Measurements from ENCODE around the gene AARS2. TPM values are rescaled to one million over a fixed set of nuclear protein-coding genes. Genes with fewer than 3 reads are reported as not detected.

Gene AARS2
- total and polyA plus RNA-seq, 2 experiments from 2014 or later: 12.6 to 17.6 TPM

GRCh38 chr6:44311767-44312166, 1.4 kb downstream of the AARS2 start:
- Histone ChIP-seq H3K9me3 (ENCODE audit: low read depth) (no peaks in the 10 kb centered on the region), H3K4me1 (ENCODE audit: insufficient read depth) (peaks cover 7% of the 10 kb centered on the region), H4K20me1 (ENCODE audit: insufficient read depth, poor library complexity, severe bottlenecking) (no peaks in the 10 kb centered on the region), H3K9me2 (replicated peaks; ENCODE audit: insufficient read depth) (no peaks in the 10 kb centered on the region), H3K4me3 (no peak overlapping the region), H3K27me3 (peaks cover 3% of the 10 kb centered on the region), H3K36me3 (replicated peaks; ENCODE audit: insufficient read depth, low read depth) (no peaks in the 10 kb centered on the region), H2AFZ (no peak overlapping the region), H3K27ac (no peak overlapping the region), H3K4me2 (peak overlapping the region; percentile 88), H3K79me2 (peaks cover 13% of the 10 kb centered on the region)
- DNase-seq (ENCODE audit: low spot score): no peak
- 90% methylated on average over 3 of the region's 3 CpGs for WGBS (ENCODE audit: low lambda C conversion rate, missing lambda C conversion rate)
- TF ChIP-seq EZH2phosphoT487 (IDR thresholded peaks at IDR 0.05; ENCODE audit: low read depth, severe bottlenecking, unreplicated experiment): no peak
- TF ChIP-seq CTCF (IDR thresholded peaks at IDR 0.05; ENCODE audit: poor library complexity): no peak
- no peak for TF ChIP-seq EZH2 (IDR thresholded peaks at IDR 0.05; ENCODE audit: borderline replicate concordance)

- H4K20me1 ChIP-seq (ENCODE audit: insufficient read depth, poor library complexity, severe bottlenecking): no peaks in the 10 kb centered on the region
- WGBS (ENCODE audit: low lambda C conversion rate, missing lambda C conversion rate): 96% methylated on average over 2 of the region's 2 CpGs
- H2AFZ ChIP-seq: no peak overlapping the region
- H3K9me2 ChIP-seq (replicated peaks; ENCODE audit: insufficient read depth): no peaks in the 10 kb centered on the region
- no peaks in the 10 kb centered on the region for H3K9me3 ChIP-seq (ENCODE audit: low read depth)
- no peak overlapping the region for H3K4me2 ChIP-seq
- no peaks in the 10 kb centered on the region for H3K36me3 ChIP-seq (replicated peaks; ENCODE audit: insufficient read depth, low read depth)
- H3K27me3 ChIP-seq: peaks cover 3% of the 10 kb centered on the region
- peaks cover 13% of the 10 kb centered on the region for H3K79me2 ChIP-seq
- TF ChIP-seq EZH2phosphoT487 (IDR thresholded peaks at IDR 0.05; ENCODE audit: low read depth, severe bottlenecking, unreplicated experiment): no peak
- DNase-seq (ENCODE audit: low spot score): no peak
- H3K27ac ChIP-seq: no peak overlapping the region
- peaks cover 7% of the 10 kb centered on the region for H3K4me1 ChIP-seq (ENCODE audit: insufficient read depth)
- H3K4me3 ChIP-seq: no peak overlapping the region
These were observed 1.8 kb downstream of the AARS2 start for GRCh38 chr6:44311304-44311703.

GRCh38 chr6:44310241-44310640, 2.9 kb downstream of the AARS2 start:
- Histone ChIP-seq H3K79me2 (peaks cover 13% of the 10 kb centered on the region), H3K4me3 (no peak overlapping the region), H3K27me3 (no peaks in the 10 kb centered on the region), H3K9me2 (replicated peaks; ENCODE audit: insufficient read depth) (no peaks in the 10 kb centered on the region), H3K36me3 (replicated peaks; ENCODE audit: insufficient read depth, low read depth) (no peaks in the 10 kb centered on the region), H3K27ac (no peak overlapping the region), H4K20me1 (ENCODE audit: insufficient read depth, poor library complexity, severe bottlenecking) (no peaks in the 10 kb centered on the region), H3K4me1 (ENCODE audit: insufficient read depth) (peaks cover 7% of the 10 kb centered on the region), H3K9me3 (ENCODE audit: low read depth) (no peaks in the 10 kb centered on the region), H2AFZ (no peak overlapping the region), H3K4me2 (no peak overlapping the region)
- WGBS (ENCODE audit: low lambda C conversion rate, missing lambda C conversion rate): 97% methylated on average over 3 of the region's 3 CpGs
- no peak for TF ChIP-seq EZH2 (IDR thresholded peaks at IDR 0.05; ENCODE audit: borderline replicate concordance)
- TF ChIP-seq CTCF (IDR thresholded peaks at IDR 0.05; ENCODE audit: poor library complexity): no peak
- DNase-seq (ENCODE audit: low spot score): no peak

- no peaks in the 10 kb centered on the region for H3K9me3 ChIP-seq (ENCODE audit: low read depth)
- no peaks in the 10 kb centered on the region for H3K27me3 ChIP-seq
- no peaks in the 10 kb centered on the region for H3K36me3 ChIP-seq (replicated peaks; ENCODE audit: insufficient read depth, low read depth)
- H3K4me1 ChIP-seq (ENCODE audit: insufficient read depth): peaks cover 7% of the 10 kb centered on the region
- no peak overlapping the region for H3K4me2 ChIP-seq
- TF ChIP-seq EZH2 (IDR thresholded peaks at IDR 0.05; ENCODE audit: borderline replicate concordance) (no peak), CTCF (IDR thresholded peaks at IDR 0.05; ENCODE audit: poor library complexity) (no peak), EZH2phosphoT487 (IDR thresholded peaks at IDR 0.05; ENCODE audit: low read depth, severe bottlenecking, unreplicated experiment) (no peak)
- peaks cover 13% of the 10 kb centered on the region for H3K79me2 ChIP-seq
- no peaks in the 10 kb centered on the region for H3K9me2 ChIP-seq (replicated peaks; ENCODE audit: insufficient read depth)
- H2AFZ ChIP-seq: no peak overlapping the region
- H3K27ac ChIP-seq: no peak overlapping the region
- no peak overlapping the region for H3K4me3 ChIP-seq
- no peak for DNase-seq (ENCODE audit: low spot score)
- no peaks in the 10 kb centered on the region for H4K20me1 ChIP-seq (ENCODE audit: insufficient read depth, poor library complexity, severe bottlenecking)
These were observed 3.5 kb downstream of the AARS2 start for GRCh38 chr6:44309631-44310030.

Measured in hepatocyte (in vitro differentiated cells).